ENCODE results near the gene MYLK.

- TF ChIP-seq, protein P1, sequence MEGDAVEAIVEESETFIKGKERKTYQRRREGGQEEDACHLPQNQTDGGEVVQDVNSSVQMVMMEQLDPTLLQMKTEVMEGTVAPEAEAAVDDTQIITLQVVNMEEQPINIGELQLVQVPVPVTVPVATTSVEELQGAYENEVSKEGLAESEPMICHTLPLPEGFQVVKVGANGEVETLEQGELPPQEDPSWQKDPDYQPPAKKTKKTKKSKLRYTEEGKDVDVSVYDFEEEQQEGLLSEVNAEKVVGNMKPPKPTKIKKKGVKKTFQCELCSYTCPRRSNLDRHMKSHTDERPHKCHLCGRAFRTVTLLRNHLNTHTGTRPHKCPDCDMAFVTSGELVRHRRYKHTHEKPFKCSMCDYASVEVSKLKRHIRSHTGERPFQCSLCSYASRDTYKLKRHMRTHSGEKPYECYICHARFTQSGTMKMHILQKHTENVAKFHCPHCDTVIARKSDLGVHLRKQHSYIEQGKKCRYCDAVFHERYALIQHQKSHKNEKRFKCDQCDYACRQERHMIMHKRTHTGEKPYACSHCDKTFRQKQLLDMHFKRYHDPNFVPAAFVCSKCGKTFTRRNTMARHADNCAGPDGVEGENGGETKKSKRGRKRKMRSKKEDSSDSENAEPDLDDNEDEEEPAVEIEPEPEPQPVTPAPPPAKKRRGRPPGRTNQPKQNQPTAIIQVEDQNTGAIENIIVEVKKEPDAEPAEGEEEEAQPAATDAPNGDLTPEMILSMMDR (IDR thresholded peaks at IDR 0.05) = no peak
- no peak for TF ChIP-seq POLR2A (IDR thresholded peaks at IDR 0.05)
These were observed 117.1 kb downstream of the MYLK start for GRCh38 chr3:123767009-123767372.

Measured in lower leg skin (tissue), 3 donors.